ENCODE measurements around the gene TADA3. TPM values are rescaled to one million over a fixed set of nuclear protein-coding genes. Genes with fewer than 3 reads are reported as not detected.

TADA3 gene
- total RNA-seq, result 10 to 100 TPM; 64.5 to 65.9 TPM

GRCh38 chr3:9792405-9793160 lies at the start of gene TADA3, which contains the start of gene ARPC4:
Gene TADA3 (minus strand): TSS chr3:9792473. CDS start chr3:9791466, 1,007 bp downstream.
Gene ARPC4 (plus strand): TSS chr3:9793082. CDS start chr3:9793122, 40 bp downstream.

GRCh38 chr3:9809615-9810432 lies 17.6 kb upstream of the TADA3 start, which contains the start of gene TTLL3:
Gene TTLL3 (plus strand): TSS chr3:9810262. CDS start chr3:9810662, 400 bp downstream.

GRCh38 chr3:9769426-9770275 lies 22.6 kb downstream of the TADA3 start, which contains the start of gene CAMK1:
Gene CAMK1 (minus strand): TSS chr3:9769947. CDS start chr3:9767749, 2,198 bp downstream.

GRCh38 chr3:9749645-9750555 lies 42.4 kb downstream of the TADA3 start, which contains the start of gene OGG1:
Gene OGG1 (plus strand): TSS chr3:9749952. CDS start chr3:9750287, 335 bp downstream.

GRCh38 chr3:9731206-9732079 lies 60.8 kb downstream of the TADA3 start, which contains the start of gene BRPF1:
Gene BRPF1 (plus strand): TSS chr3:9731735. CDS start chr3:9734141, 2,406 bp downstream.

Other genes starting within 250 kb of the TADA3 start
- gene LHFPL4, start 238.7 kb downstream of the TADA3 start, total RNA-seq, result not detected
- 10 to 100 TPM; 58.2 to 59.7 TPM for gene MTMR14, start 143.0 kb downstream of the TADA3 start, total RNA-seq
- not detected for gene CPNE9, start 88.6 kb downstream of the TADA3 start, total RNA-seq
- 10 to 100 TPM; 42.0 to 42.1 TPM for gene BRPF1, start 60.7 kb downstream of the TADA3 start, total RNA-seq
- 10 to 100 TPM; 32.5 to 35.7 TPM for gene OGG1, start 42.5 kb downstream of the TADA3 start, total RNA-seq
- 10 to 100 TPM in 1 of 2 experiments, 1 to 10 TPM in 1; 9.3 to 10.7 TPM for gene CAMK1, start 22.5 kb downstream of the TADA3 start, total RNA-seq
- gene ARPC4, start 609 bp upstream of the TADA3 start, total RNA-seq, result 100 to 1,000 TPM; 236 to 238 TPM
- 10 to 100 TPM; 54.6 to 54.7 TPM for gene TTLL3, start 17.8 kb upstream of the TADA3 start, total RNA-seq
- gene RPUSD3, start 51.5 kb upstream of the TADA3 start, total RNA-seq, result 10 to 100 TPM; 45.1 to 46.2 TPM
- gene CIDEC, start 87.8 kb upstream of the TADA3 start, total RNA-seq, result not detected
- 10 to 100 TPM; 27.7 to 29.0 TPM for gene JAGN1, start 98.1 kb upstream of the TADA3 start, total RNA-seq
- under 1 TPM; 0.39 to 0.45 TPM for gene IL17RE, start 110.4 kb upstream of the TADA3 start, total RNA-seq
- under 1 TPM; 0.29 to 0.40 TPM for gene IL17RC, start 124.6 kb upstream of the TADA3 start, total RNA-seq
- 10 to 100 TPM; 15.2 to 20.0 TPM for gene CRELD1, start 141.4 kb upstream of the TADA3 start, total RNA-seq
- gene PRRT3, start 159.9 kb upstream of the TADA3 start, total RNA-seq, result 1 to 10 TPM; 5.4 to 6.1 TPM
- gene EMC3, start 194.4 kb upstream of the TADA3 start, total RNA-seq, result 10 to 100 TPM; 42.2 to 43.9 TPM
- gene FANCD2, start 234.0 kb upstream of the TADA3 start, total RNA-seq, result 10 to 100 TPM; 44.2 to 48.0 TPM

All from activated naive CD4-positive, alpha-beta T cell treated with anti-CD3 and anti-CD28 coated beads, Interleukin-2, amount 10 ng/mL, durations not matched to agents 5 hours and 36 hours (primary cell).